Measurements from ENCODE around the gene FER. TPM values are rescaled to one million over a fixed set of nuclear protein-coding genes. Genes with fewer than 3 reads are reported as not detected.

Gene FER
- total and polyA plus RNA-seq, 12 donors, result 1.4 to 21.9 (median 14.9) TPM

- DNase-seq, result no peak
- intact Hi-C loops (cut with DNase I), result no loop called here
- Histone ChIP-seq H3K4me3 (no peak overlapping the region), H3K27ac (no peak overlapping the region), H3K4me1 (peaks cover 0 to 8% (median 0%) of the 10 kb centered on the region in 9 donors), H3K27me3 (no peaks in the 10 kb centered on the region), H3K9me3 (no peaks in the 10 kb centered on the region), H3K36me3 (peaks cover 0 to 7% (median 0%) of the 10 kb centered on the region in 9 donors)
- WGBS, 2 donors, result 41 to 60% methylated on average over 1 of the region's 1 CpG
- ATAC-seq, result peak in 2 of 8 donors; percentile 47 to 58
- TF ChIP-seq CTCF (IDR thresholded peaks at IDR 0.05), result no peak
Measured at GRCh38 chr5:109062664-109063063, 315.0 kb downstream of the FER start.

GRCh38 chr5:109063223-109063622 is 315.5 kb downstream of the FER start:
- ATAC-seq, result no peak
- no peak for TF ChIP-seq CTCF (IDR thresholded peaks at IDR 0.05)
- H3K27ac ChIP-seq, result no peak overlapping the region
- intact Hi-C loops (cut with DNase I), result no loop called here
- DNase-seq, result no peak
- 87 to 92% methylated on average over 1 of the region's 1 CpG for WGBS, 2 donors
- no peak overlapping the region for H3K4me3 ChIP-seq
- H3K27me3 ChIP-seq, result no peaks in the 10 kb centered on the region
- no peaks in the 10 kb centered on the region for H3K9me3 ChIP-seq
- H3K4me1 ChIP-seq, result peaks cover 0 to 8% (median 0%) of the 10 kb centered on the region in 9 donors
- peaks cover 0 to 7% (median 0%) of the 10 kb centered on the region in 9 donors for H3K36me3 ChIP-seq

GRCh38 chr5:109076741-109077140 is 329.0 kb downstream of the FER start:
- no peak for TF ChIP-seq CTCF (IDR thresholded peaks at IDR 0.05)
- no peaks in the 10 kb centered on the region for H3K9me3 ChIP-seq
- ATAC-seq, result no peak
- no peaks in the 10 kb centered on the region for H3K4me1 ChIP-seq
- 84 to 87% methylated on average over 2 of the region's 2 CpGs for WGBS, 2 donors
- no peak overlapping the region for H3K4me3 ChIP-seq
- intact Hi-C loops (cut with DNase I), result no loop called here
- no peaks in the 10 kb centered on the region for H3K27me3 ChIP-seq
- DNase-seq, result no peak
- no peak overlapping the region for H3K27ac ChIP-seq
- no peaks in the 10 kb centered on the region for H3K36me3 ChIP-seq

GRCh38 chr5:109078448-109078847 is 330.8 kb downstream of the FER start:
- Histone ChIP-seq H3K36me3 (no peaks in the 10 kb centered on the region), H3K27ac (no peak overlapping the region), H3K27me3 (no peaks in the 10 kb centered on the region), H3K4me1 (no peaks in the 10 kb centered on the region), H3K4me3 (no peak overlapping the region), H3K9me3 (no peaks in the 10 kb centered on the region)
- intact Hi-C loops (cut with DNase I), result no loop called here
- ATAC-seq (no peak), DNase-seq (no peak)
- no peak for TF ChIP-seq CTCF (IDR thresholded peaks at IDR 0.05)

All from heart right ventricle (tissue), 16 donors.